ENCODE data around the gene SLC29A4. TPM values are rescaled to one million over a fixed set of nuclear protein-coding genes. Genes with fewer than 3 reads are reported as not detected.
A peak's percentile ranks its signal among the peaks of the same experiment; 100 is the strongest.

The SLC29A4 gene
- total and polyA plus RNA-seq, 2 of the 8 experiments (the other 6 are each of a cell fraction or from before 2014, with no cell fraction given) = 6.9 to 15.1 TPM

- TF ChIP-seq SIN3A (conservative IDR thresholded peaks at IDR 0.05 in 1 of 2, IDR thresholded peaks at IDR 0.05 in 1 of 2; ENCODE audit: low read depth in 1 of 2, low read length in 2 of 2) (no peak), NANOG (IDR thresholded peaks at IDR 0.05; ENCODE audit: insufficient read depth, low read depth, low read length, poor library complexity, severe bottlenecking) (no peak), SIX5 (IDR thresholded peaks at IDR 0.05; ENCODE audit: low read depth, low read length) (no peak), GABPA (IDR thresholded peaks at IDR 0.05; ENCODE audit: borderline replicate concordance, insufficient read depth, low read length) (0 out of 2 replicates have a peak, but pooled peaks have one; percentile 41), HDAC6 (IDR thresholded peaks at IDR 0.05; ENCODE audit: low read depth, low read length) (no peak), YY1 (IDR thresholded peaks at IDR 0.05; ENCODE audit: low read depth, low read length) (no peak), SP4 (IDR thresholded peaks at IDR 0.05; ENCODE audit: low read length) (no peak), RAD21 (IDR thresholded peaks at IDR 0.05 in 1 of 2, conservative IDR thresholded peaks at IDR 0.05 in 1 of 2; ENCODE audit: low read depth in 2 of 2, low read length in 2 of 2) (no peak), CBX5 (IDR thresholded peaks at IDR 0.05; ENCODE audit: low read depth, low read length) (no peak), USF2 (IDR thresholded peaks at IDR 0.05; ENCODE audit: low read length) (no peak), KDM4A (IDR thresholded peaks at IDR 0.05; ENCODE audit: low read depth, low read length, severe bottlenecking) (peak; percentile 28), KDM1A (IDR thresholded peaks at IDR 0.05; ENCODE audit: borderline replicate concordance, low read length) (no peak), TCF12 (IDR thresholded peaks at IDR 0.05; ENCODE audit: low read depth, low read length) (no peak), TEAD4 (IDR thresholded peaks at IDR 0.05; ENCODE audit: low read depth, low read length) (no peak), GTF2F1 (IDR thresholded peaks at IDR 0.05; ENCODE audit: borderline replicate concordance, low read depth, low read length) (no peak), POLR2AphosphoS5 (IDR thresholded peaks at IDR 0.05; ENCODE audit: low read depth, low read length) (no peak)
Measured at GRCh38 chr7:5351507-5352265, 68.9 kb downstream of the SLC29A4 start (continued).
